Measurements from ENCODE around the gene SDE2. TPM values are rescaled to one million over a fixed set of nuclear protein-coding genes. Genes with fewer than 3 reads are reported as not detected.
"Not testable (repeated sequence)": the region's sequence is repeated elsewhere in the genome, so short reads cannot be mapped to it uniquely, and the experiment has no call there.

SDE2 gene
- total and polyA plus RNA-seq, 2 experiments from 2014 or later: 17.6 to 21.1 TPM

DNA sequence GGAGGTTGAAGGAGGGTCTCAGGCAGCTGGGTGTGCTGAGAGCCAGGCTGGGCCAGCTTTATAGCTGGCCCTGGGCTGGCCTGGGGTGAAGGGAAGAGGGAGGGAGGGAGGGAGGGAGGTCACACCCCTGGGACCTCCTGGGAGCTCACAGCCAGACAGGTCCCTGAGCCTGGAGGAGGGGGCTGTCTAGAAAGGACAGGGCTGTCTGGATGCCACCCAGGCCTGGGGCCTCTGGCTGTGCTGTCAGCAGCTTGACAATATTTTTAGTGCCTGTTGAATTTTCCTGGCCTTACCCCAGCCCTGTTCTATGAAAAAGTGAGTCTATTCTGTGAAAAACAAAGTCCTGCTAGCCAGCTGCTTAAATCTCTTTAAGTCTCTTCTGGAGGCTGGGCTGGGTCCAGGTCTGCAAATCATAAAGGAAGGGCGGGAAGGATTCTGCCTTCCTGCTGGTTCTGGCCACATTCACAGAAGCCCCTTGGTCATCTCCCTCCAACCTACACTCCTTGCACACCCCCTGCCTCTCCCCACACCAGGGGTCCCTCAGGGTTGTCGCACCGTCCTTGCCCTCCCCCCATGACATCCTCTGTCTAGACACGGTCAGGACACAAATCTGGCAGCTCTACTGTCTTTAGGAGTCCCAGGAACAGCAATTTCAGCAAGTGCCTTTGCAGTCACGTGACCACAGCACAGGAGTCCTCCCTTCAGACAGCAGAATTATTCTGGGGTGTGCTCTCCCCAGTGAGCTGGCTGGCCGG is 57.8 kb downstream of the SDE2 start, which contains the start of gene LEFTY2:
Gene LEFTY2 (minus strand): TSS at position 34 of the 755 bp plus-strand sequence. CDS start 80 bp downstream, outside the sequence.
- DNase-seq (ENCODE audit: low read depth in 1 of 2, low spot score in 1 of 2): peak in 1 of 2 donors; percentile 41
- H3K4me1 ChIP-seq (ENCODE audit: low read depth): peaks cover 16% of the 10 kb centered on the region
- no peaks in the 10 kb centered on the region for H3K27me3 ChIP-seq
- H3K4me3 ChIP-seq: no peak within 1 kb of the TSS
- TF ChIP-seq, protein P1, sequence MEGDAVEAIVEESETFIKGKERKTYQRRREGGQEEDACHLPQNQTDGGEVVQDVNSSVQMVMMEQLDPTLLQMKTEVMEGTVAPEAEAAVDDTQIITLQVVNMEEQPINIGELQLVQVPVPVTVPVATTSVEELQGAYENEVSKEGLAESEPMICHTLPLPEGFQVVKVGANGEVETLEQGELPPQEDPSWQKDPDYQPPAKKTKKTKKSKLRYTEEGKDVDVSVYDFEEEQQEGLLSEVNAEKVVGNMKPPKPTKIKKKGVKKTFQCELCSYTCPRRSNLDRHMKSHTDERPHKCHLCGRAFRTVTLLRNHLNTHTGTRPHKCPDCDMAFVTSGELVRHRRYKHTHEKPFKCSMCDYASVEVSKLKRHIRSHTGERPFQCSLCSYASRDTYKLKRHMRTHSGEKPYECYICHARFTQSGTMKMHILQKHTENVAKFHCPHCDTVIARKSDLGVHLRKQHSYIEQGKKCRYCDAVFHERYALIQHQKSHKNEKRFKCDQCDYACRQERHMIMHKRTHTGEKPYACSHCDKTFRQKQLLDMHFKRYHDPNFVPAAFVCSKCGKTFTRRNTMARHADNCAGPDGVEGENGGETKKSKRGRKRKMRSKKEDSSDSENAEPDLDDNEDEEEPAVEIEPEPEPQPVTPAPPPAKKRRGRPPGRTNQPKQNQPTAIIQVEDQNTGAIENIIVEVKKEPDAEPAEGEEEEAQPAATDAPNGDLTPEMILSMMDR (IDR thresholded peaks at IDR 0.05; ENCODE audit: low read depth, low read length): no peak
- no peaks in the 10 kb centered on the region for H3K36me3 ChIP-seq
- H3K9me3 ChIP-seq (ENCODE audit: low read depth): no peaks in the 10 kb centered on the region
- peak within 1 kb of the TSS; percentile 72 for H3K27ac ChIP-seq

DNA sequence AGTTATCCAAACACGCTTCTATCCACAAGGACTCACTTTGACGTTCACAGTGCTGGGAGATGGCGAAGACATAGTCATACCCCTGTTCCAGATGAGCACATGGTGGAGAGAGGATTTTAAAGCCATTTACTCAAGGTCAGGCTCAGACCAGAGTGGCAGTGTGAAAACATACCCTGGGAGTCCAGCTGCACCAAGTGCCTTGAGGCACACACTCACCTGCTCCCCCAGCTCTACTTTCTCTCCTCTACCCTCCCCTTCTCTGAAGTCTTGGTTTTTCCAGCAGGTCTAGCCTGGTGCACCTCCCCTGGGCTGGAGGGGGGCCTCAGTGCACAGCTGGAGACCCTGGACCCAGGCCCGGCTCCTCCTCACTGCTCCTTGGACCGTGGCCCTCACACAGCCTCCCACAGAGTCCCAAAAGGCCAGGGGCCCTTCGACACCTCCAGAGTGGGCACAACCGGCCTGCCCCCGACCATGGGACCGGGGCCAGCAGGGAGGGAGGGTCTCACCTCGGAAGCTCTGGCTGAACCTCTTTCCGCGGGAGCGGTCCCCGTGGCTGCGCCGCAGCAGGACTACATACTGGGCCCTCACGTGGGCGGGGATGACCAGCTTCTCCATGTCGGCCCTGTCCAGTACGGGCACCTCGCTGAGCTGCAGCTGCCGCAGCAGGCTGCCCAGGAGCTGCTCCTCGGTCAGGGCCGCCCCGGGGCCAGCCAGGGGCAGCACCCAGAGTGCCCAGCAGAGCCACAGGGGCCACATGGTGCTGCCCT is 58.6 kb downstream of the SDE2 start:
- Histone ChIP-seq H3K27me3 (no peaks in the 10 kb centered on the region), H3K27ac (peak overlapping the region; percentile 72), H3K4me3 (no peak overlapping the region), H3K9me3 (ENCODE audit: low read depth) (no peaks in the 10 kb centered on the region), H3K36me3 (no peaks in the 10 kb centered on the region), H3K4me1 (ENCODE audit: low read depth) (peaks cover 16% of the 10 kb centered on the region)
- TF ChIP-seq, protein P1 (IDR thresholded peaks at IDR 0.05; ENCODE audit: low read depth, low read length): no peak
- peak in 1 of 2 donors; percentile 13 for DNase-seq (ENCODE audit: low read depth in 1 of 2, low spot score in 1 of 2)

DNA sequence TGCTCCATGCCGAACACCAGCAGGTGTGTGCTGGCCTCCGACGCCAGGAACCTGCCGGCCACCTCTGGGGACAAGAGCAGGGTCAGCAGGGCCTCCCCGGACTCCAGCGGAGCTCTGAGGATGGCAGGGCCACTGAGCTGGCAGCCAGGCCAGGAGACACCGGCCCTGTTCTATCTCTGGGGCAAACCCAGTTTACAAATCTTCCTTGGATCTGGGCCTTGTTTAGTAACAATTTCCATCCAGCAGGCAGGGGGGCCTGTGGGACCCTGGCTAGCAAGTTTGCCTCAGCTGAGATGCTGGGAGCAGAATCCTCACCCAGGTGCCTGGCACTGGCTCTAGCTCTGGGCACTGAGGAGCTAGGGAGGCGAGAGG is 59.2 kb downstream of the SDE2 start:
- peaks cover 16% of the 10 kb centered on the region for H3K4me1 ChIP-seq (ENCODE audit: low read depth)
- H3K27ac ChIP-seq; H3K27me3 ChIP-seq; H3K4me3 ChIP-seq; H3K9me3 ChIP-seq (ENCODE audit: low read depth); DNase-seq (ENCODE audit: low read depth in 1 of 2, low spot score in 1 of 2); H3K36me3 ChIP-seq: not testable (repeated sequence)

DNA sequence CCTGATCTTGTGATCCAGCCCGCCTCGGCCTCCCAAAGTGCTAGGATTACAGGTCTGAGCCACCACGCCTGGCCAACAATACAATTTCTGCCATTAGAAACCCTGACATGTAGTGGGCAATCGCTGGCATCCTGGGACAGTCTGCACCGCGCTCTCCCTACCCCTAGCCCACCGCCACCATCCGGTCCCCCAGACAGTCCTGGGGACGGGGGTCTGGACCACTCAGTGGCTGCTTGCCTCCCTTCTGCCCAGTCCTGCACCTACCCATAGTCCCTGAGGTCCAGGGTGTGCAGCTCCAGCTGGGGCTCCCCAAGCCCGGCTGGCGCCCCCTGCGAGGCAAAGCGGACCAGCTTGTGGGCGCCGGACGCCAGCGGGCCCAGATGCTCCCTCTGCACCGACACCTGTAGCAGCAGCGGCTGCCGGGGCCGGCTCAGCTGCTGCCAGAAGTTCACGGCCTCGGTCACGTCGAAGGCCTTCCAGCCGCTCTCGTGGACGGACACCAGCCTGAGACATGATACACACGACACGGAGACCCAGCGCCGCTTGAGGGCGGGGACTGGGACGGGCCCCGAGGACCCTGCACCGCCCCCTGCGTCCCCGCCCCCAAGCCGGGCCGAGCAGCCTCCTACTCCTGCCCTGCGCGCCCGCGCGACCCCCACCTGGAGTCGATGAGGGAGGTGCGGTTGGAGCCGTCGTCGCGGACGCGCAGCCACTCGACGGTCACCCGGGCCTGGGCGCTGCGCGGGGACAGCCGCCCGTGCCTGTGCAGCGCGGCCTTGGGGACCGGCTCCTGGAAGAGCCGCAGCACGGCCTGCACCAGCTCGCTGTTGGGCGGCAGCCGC is 59.8 kb downstream of the SDE2 start:
- H3K27ac ChIP-seq; H3K4me3 ChIP-seq; H3K9me3 ChIP-seq (ENCODE audit: low read depth); H3K27me3 ChIP-seq; H3K36me3 ChIP-seq; DNase-seq (ENCODE audit: low read depth in 1 of 2, low spot score in 1 of 2): not testable (repeated sequence)
- peaks cover 16% of the 10 kb centered on the region for H3K4me1 ChIP-seq (ENCODE audit: low read depth)

DNA sequence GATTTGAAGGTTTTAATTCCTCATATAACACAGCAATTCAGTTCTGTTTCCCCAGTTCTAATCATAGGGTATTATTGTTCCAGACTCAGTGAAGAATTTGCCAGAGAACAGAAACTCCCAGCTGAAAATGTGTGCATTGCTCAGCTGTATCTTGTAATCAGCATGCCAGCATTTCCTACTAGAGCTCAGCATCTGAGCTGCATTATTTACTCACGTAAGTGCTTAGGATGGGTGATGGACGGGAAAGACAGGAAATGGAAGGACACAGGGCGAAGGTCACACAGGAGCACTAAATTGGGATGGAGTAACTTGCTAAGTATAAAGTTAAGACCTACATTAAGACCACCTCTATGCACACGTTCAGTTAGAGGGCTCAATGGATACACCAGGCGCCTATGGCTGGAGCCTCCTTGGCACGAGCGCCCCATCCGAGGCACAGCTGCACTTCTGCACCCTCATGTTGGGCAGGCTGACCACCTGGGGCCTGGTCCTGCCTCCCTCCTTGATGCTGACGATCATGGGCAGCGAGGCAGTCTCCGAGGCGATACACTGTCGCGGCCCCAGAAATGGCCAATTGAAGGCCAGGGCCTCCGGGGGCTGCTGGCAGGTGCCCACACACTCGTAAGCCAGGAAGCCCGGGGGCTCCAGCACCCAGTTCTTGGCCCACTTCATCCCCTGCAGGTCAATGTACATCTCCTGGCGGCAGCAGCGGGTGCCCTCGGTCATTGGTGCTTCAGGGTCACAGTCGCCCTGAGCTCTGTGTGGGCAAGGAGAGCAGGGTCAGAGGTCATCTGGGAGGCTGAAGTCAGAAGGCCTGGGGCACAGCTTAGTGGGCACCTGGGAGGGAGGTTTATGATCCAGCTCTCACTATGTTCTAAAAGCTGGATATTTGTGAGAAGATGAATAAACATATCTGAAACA is 61.8 kb downstream of the SDE2 start:
- Histone ChIP-seq H3K36me3 (no peaks in the 10 kb centered on the region), H3K4me1 (ENCODE audit: low read depth) (peaks cover 16% of the 10 kb centered on the region), H3K27me3 (no peaks in the 10 kb centered on the region), H3K9me3 (ENCODE audit: low read depth) (no peaks in the 10 kb centered on the region), H3K27ac (no peak overlapping the region), H3K4me3 (no peak overlapping the region)
- TF ChIP-seq, protein P1 (IDR thresholded peaks at IDR 0.05; ENCODE audit: low read depth, low read length): no peak
- DNase-seq (ENCODE audit: low read depth in 1 of 2, low spot score in 1 of 2): no peak

All from cardiac muscle cell (in vitro differentiated cells and primary cell).